Keratinocyte (primary cell): ENCODE results near the gene FAM117A.
"Not testable (repeated sequence)": the region's sequence is repeated elsewhere in the genome, so short reads cannot be mapped to it uniquely, and the experiment has no call there.

Source experiments
- EZH2 ChIP-seq: IDR thresholded peaks from one replicate; pipeline ENCODE4 v1.6.1; 2012; ENCODE audit warnings: inconsistent platforms, mild to moderate bottlenecking, low read length, moderate library complexity
- TF ChIP-seq, protein P1 (sequence below), 3 experiments: IDR thresholded peaks in 1 of 3; conservative IDR thresholded peaks in 1 of 3; optimal IDR thresholded peaks in 1 of 3; 2 replicates in 2 of 3; 3 replicates in 1 of 3; pipeline versions ENCODE3 to v1.5.1; 2011; ENCODE audit warnings: low read length in 3 of 3, mild to moderate bottlenecking in 3 of 3, moderate library complexity in 2 of 3, control low read depth in 1 of 3, inconsistent platforms in 1 of 3; ENCODE audit not compliant: insufficient read depth in 2 of 3; ENCODE audit errors: extremely low read depth in 1 of 3

GRCh38 chr17:49673679-49674078, 90.3 kb downstream of the FAM117A start:
- TF ChIP-seq, protein P1, sequence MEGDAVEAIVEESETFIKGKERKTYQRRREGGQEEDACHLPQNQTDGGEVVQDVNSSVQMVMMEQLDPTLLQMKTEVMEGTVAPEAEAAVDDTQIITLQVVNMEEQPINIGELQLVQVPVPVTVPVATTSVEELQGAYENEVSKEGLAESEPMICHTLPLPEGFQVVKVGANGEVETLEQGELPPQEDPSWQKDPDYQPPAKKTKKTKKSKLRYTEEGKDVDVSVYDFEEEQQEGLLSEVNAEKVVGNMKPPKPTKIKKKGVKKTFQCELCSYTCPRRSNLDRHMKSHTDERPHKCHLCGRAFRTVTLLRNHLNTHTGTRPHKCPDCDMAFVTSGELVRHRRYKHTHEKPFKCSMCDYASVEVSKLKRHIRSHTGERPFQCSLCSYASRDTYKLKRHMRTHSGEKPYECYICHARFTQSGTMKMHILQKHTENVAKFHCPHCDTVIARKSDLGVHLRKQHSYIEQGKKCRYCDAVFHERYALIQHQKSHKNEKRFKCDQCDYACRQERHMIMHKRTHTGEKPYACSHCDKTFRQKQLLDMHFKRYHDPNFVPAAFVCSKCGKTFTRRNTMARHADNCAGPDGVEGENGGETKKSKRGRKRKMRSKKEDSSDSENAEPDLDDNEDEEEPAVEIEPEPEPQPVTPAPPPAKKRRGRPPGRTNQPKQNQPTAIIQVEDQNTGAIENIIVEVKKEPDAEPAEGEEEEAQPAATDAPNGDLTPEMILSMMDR (optimal IDR thresholded peaks at IDR 0.05 in 1 of 3, IDR thresholded peaks at IDR 0.05 in 1 of 3, conservative IDR thresholded peaks at IDR 0.05 in 1 of 3; ENCODE audit: extremely low read depth in 1 of 3, insufficient read depth in 2 of 3, low read length in 3 of 3): not testable (repeated sequence)
- not testable (repeated sequence) for TF ChIP-seq EZH2
